ENCODE results near the gene PELI2.

GRCh38 chr14:56248442-56248841 is 130.2 kb downstream of the PELI2 start:
- no peak for TF ChIP-seq CTCF (IDR thresholded peaks at IDR 0.05; ENCODE audit: insufficient read depth, low read length, poor library complexity, severe bottlenecking)
- TF ChIP-seq EZH2phosphoT487 (conservative IDR thresholded peaks at IDR 0.05; ENCODE audit: low read length), result no peak

Data from SU-DHL-6 (cell line).